Kidney (tissue), 14 donors: ENCODE measurements around the gene ALDOC. TPM values are rescaled to one million over a fixed set of nuclear protein-coding genes. Genes with fewer than 3 reads are reported as not detected.

Experiments
- DNase-seq, 5 donors: peaks; one replicate each; pipeline ENCODE4 v3.0.0-alpha.2; 2013 to 2020
- FAIRE-seq: peaks from 2 replicates; lab custom pipeline; 2012; peaks lifted over from hg19 to GRCh38; lab: Jason Lieb, UNC
- H3K27ac ChIP-seq, 2 donors: one replicate each; pipeline ENCODE4 v1.7.0; 2013; ENCODE audit warnings: low read depth in 2 of 2, low read length in 2 of 2, inconsistent platforms in 1 of 2
- H3K27me3 ChIP-seq: one replicate; pipeline ENCODE4 v1.7.1; 2013; ENCODE audit warnings: low read length, inconsistent platforms; ENCODE audit not compliant: control insufficient read depth, insufficient read depth
- H3K36me3 ChIP-seq, 3 donors: one replicate each; pipeline versions ENCODE4 v1.7.0 to v1.7.1; 2013; ENCODE audit warnings: low read length in 3 of 3, control low read depth in 1 of 3, inconsistent platforms in 1 of 3; ENCODE audit not compliant: insufficient read depth in 3 of 3, control insufficient read depth in 2 of 3
- H3K4me1 ChIP-seq, 3 donors: one replicate each; pipeline versions ENCODE4 v1.7.0 to v1.7.1; 2013; ENCODE audit warnings: low read length in 3 of 3, inconsistent platforms in 1 of 3, low read depth in 1 of 3; ENCODE audit not compliant: control insufficient read depth in 2 of 3, insufficient read depth in 2 of 3
- H3K4me3 ChIP-seq, 3 donors: one replicate each; pipeline versions ENCODE4 v1.7.0 to v1.8.1; 2013; ENCODE audit warnings: low read length in 3 of 3, control low read depth in 1 of 3, inconsistent platforms in 1 of 3
- H3K9ac ChIP-seq, 3 donors: one replicate each; pipeline versions ENCODE4 v1.7.0 to v1.7.1; 2013; ENCODE audit warnings: low read length in 3 of 3, control low read depth in 1 of 3, inconsistent platforms in 1 of 3
- H3K9me3 ChIP-seq, 3 donors: one replicate each; pipeline versions ENCODE4 v1.7.0 to v1.7.1; 2013; ENCODE audit warnings: low read length in 3 of 3, control low read depth in 1 of 3, inconsistent platforms in 1 of 3; ENCODE audit not compliant: control insufficient read depth in 2 of 3, insufficient read depth in 1 of 3
- CTCF ChIP-seq: IDR thresholded peaks from 3 replicates; pipeline ENCODE4 v1.5.1; 2012; ENCODE audit warnings: mild to moderate bottlenecking, moderate library complexity, borderline replicate concordance; ENCODE audit not compliant: insufficient read depth; ENCODE audit errors: extremely low read depth
- intact Hi-C: fragments of 100-400 bp; cut with DNase I; formaldehyde crosslinking; loops from one replicate; pipeline ENCODE4 v1.11.1; 2022
- polyA plus RNA-seq: library from polyadenylated mRNA; stranded (reverse); fragments of 350-450 nt; fragmentation: Illumina TruSeq; extraction: RNeasy Lipid Tissue Mini Kit (QIAGEN cat#74804); gene quantifications from one replicate; pipeline ENCODE4 v1.2.3, GENCODE V29; 2014; ENCODE audit warnings: low read depth, low replicate concordance; ENCODE audit not compliant: insufficient read depth
- total RNA-seq: library from RNA; stranded (reverse); fragmentation: NEBNext Ultra II Directional; extraction: Animal tissue kit (Norgen Biotek cat#: 25700); gene quantifications from one replicate; pipeline ENCODE4 v1.2.1, GENCODE V29; 2021
- donor health status: control.
- donor health status: control.
- donor health status: control.
- donor health status: control.
- donor health status: control.
- donor health status: DM: yes; HTN: yes; CAD: no.
- donor health status: Normal renal cell carcinoma (clear cell type).

ALDOC gene
- total and polyA plus RNA-seq, 2 donors from 2014 or later, result 7.1 to 21.9 TPM

DNA sequence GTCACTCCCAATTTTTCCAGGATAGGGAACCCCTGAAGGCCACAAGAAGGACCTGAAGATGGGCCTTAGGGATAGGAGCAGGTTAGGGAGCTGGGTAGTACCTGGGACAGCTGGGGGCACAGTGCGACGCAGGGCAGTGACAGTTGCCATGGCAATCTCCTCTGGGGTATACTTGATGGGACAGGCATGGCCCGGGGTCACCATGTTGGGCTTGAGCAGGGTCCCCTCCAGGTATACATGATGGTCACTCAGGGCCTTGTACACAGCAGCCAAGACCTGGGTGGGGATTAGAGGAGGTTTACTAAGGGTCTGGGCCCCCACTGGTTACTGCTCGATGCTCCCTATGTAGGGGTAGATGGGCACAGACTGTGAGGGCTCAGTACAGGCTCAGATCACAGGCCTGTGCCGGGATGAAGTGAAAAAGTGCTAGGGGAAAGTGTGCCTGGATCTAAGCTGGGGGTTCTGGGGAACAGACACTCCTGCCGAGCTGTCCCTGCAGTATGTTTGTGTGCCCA is 2.7 kb downstream of the ALDOC start:
- FAIRE-seq, result no peak
- H3K4me1 ChIP-seq, result peaks cover 0 to 12% (median 5%) of the 10 kb centered on the region in 3 donors

DNA sequence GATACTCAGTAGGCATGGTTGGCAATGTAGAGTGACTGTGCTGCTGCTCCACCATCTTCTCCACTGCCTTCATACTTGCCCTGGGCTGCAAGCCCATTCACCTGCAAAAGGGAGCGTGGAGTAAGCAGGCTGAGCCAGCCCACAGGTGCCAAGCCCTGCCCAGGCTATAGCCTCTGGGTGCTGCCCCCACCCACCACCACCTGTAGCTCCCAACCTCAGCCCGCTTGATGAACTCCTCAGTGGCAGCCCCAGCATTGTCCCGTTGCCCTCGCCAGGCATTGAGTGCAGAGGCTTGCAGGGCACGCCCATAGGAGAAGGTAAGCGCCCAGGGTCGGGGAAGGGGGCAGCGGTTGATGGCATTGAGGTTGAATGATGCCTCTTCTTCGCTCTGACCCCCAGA is 3.2 kb downstream of the ALDOC start:
- no peak for FAIRE-seq
- Histone ChIP-seq H3K27ac (no peak overlapping the region), H3K9ac (no peak overlapping the region), H3K9me3 (no peaks in the 10 kb centered on the region), H3K27me3 (no peaks in the 10 kb centered on the region), H3K4me1 (peaks cover 0 to 12% (median 5%) of the 10 kb centered on the region in 3 donors), H3K4me3 (no peak overlapping the region), H3K36me3 (peaks cover 1 to 5% (median 3%) of the 10 kb centered on the region in 3 donors)
- no peak for TF ChIP-seq CTCF
- intact Hi-C loops, result no loop called here
- no peak for DNase-seq

More for the DNA sequence above, 2.7 kb downstream of the ALDOC start:
- Histone ChIP-seq H3K27me3 (no peaks in the 10 kb centered on the region), H3K36me3 (peaks cover 2 to 10% (median 4%) of the 10 kb centered on the region in 3 donors), H3K4me3 (no peak overlapping the region), H3K9ac (no peak overlapping the region), H3K9me3 (no peaks in the 10 kb centered on the region), H3K27ac (no peak overlapping the region)
- DNase-seq, result no peak
- intact Hi-C loops, result no loop called here
- no peak for TF ChIP-seq CTCF

DNA sequence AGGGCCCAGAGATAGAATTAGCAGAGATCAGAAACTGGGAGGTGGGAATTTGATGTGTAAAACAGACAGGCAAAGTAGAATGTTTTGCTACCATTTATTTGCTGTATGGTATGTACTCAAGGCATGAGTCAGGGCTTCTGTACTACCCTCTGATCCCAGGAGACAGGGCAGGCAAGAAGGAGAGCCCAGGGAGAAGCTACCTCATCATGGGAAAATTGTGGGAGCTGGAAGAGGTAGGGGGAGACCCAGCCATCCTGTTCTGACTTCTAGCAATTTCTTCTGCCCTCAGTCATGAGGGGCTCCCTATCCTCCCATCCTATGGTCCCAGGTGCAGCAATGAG is 3.7 kb downstream of the ALDOC start:
- Histone ChIP-seq H3K36me3 (no peaks in the 10 kb centered on the region), H3K4me1 (peaks cover 0 to 12% (median 5%) of the 10 kb centered on the region in 3 donors), H3K27me3 (no peaks in the 10 kb centered on the region), H3K9me3 (no peaks in the 10 kb centered on the region), H3K27ac (no peak overlapping the region), H3K4me3 (no peak overlapping the region), H3K9ac (no peak overlapping the region)
- no peak for FAIRE-seq
- intact Hi-C loops, result no loop called here
- no peak for TF ChIP-seq CTCF
- DNase-seq, result no peak
